HEK293 (cell line): ENCODE results near the gene RBBP8NL.
A peak's percentile ranks its signal among the peaks of the same experiment; 100 is the strongest.

Experiments used
- GLI2 ChIP-seq: fragments of 450-650 bp; formaldehyde crosslinking; IDR thresholded peaks from 2 replicates; pipeline ENCODE4; 2017; ENCODE audit warnings: missing biosample characterization, missing genetic modification characterization, low read depth, borderline replicate concordance
- KLF8 ChIP-seq: fragments of 450-650 bp; formaldehyde crosslinking; IDR thresholded peaks from 2 replicates; pipeline ENCODE4 v1.5.1; 2016; ENCODE audit warnings: missing biosample characterization, missing genetic modification characterization
- TCF7L2 ChIP-seq: IDR thresholded peaks from 2 replicates; pipeline ENCODE4 v1.6.1; 2011; ENCODE audit warnings: low read depth, mild to moderate bottlenecking, inconsistent platforms, low read length, moderate library complexity, borderline replicate concordance
- ZBTB20 ChIP-seq: fragments of 450-650 bp; formaldehyde crosslinking; IDR thresholded peaks from 2 replicates; pipeline ENCODE4 v1.5.1; 2016; ENCODE audit warnings: missing biosample characterization, missing genetic modification characterization
- ZNF114 ChIP-seq: fragments of 450-650 bp; formaldehyde crosslinking; IDR thresholded peaks from 2 replicates; pipeline ENCODE4 v1.5.0; 2017; ENCODE audit warnings: missing biosample characterization, missing genetic modification characterization
- ZNF19 ChIP-seq: fragments of 450-650 bp; formaldehyde crosslinking; IDR thresholded peaks from 2 replicates; pipeline ENCODE4; 2016; ENCODE audit warnings: missing biosample characterization, missing genetic modification characterization, low read depth
- ZNF223 ChIP-seq: fragments of 450-650 bp; formaldehyde crosslinking; IDR thresholded peaks from 2 replicates; pipeline ENCODE4 v1.5.1; 2016; ENCODE audit warnings: missing biosample characterization, missing genetic modification characterization
- ZNF354C ChIP-seq: fragments of 450-650 bp; formaldehyde crosslinking; IDR thresholded peaks from 2 replicates; pipeline ENCODE4 v1.5.1; 2016; ENCODE audit warnings: missing biosample characterization, missing genetic modification characterization, low read depth, borderline replicate concordance
- ZNF391 ChIP-seq: fragments of 450-650 bp; formaldehyde crosslinking; IDR thresholded peaks from 2 replicates; pipeline ENCODE4 v1.5.1; 2016; ENCODE audit warnings: low read depth, missing biosample characterization, missing genetic modification characterization, borderline replicate concordance
- ZNF473 ChIP-seq: fragments of 450-650 bp; formaldehyde crosslinking; IDR thresholded peaks from 2 replicates; pipeline ENCODE4 v1.5.1; 2017; ENCODE audit warnings: missing biosample characterization, missing genetic modification characterization
- ZNF560 ChIP-seq: fragments of 450-650 bp; formaldehyde crosslinking; IDR thresholded peaks from 2 replicates; pipeline ENCODE4 v1.5.1; 2017; ENCODE audit warnings: missing biosample characterization, missing genetic modification characterization, borderline replicate concordance
- ZNF600 ChIP-seq: fragments of 450-650 bp; formaldehyde crosslinking; IDR thresholded peaks from 2 replicates; pipeline ENCODE4 v1.5.1; 2016; ENCODE audit warnings: missing biosample characterization, missing genetic modification characterization
- ZNF610 ChIP-seq: fragments of 450-650 bp; formaldehyde crosslinking; IDR thresholded peaks from 2 replicates; pipeline ENCODE4 v1.5.1; 2016; ENCODE audit warnings: missing biosample characterization, missing genetic modification characterization, borderline replicate concordance
- ZNF624 ChIP-seq: fragments of 450-650 bp; formaldehyde crosslinking; IDR thresholded peaks from 2 replicates; pipeline ENCODE4 v1.5.1; 2017; ENCODE audit warnings: missing biosample characterization, missing genetic modification characterization
- ZNF747 ChIP-seq: fragments of 450-650 bp; formaldehyde crosslinking; IDR thresholded peaks from 2 replicates; pipeline ENCODE4 v1.5.1; 2016; ENCODE audit warnings: missing biosample characterization, missing genetic modification characterization
- ZNF76 ChIP-seq: fragments of 450-650 bp; formaldehyde crosslinking; IDR thresholded peaks from 2 replicates; pipeline ENCODE4; 2016; ENCODE audit warnings: low read depth, missing biosample characterization, missing genetic modification characterization, borderline replicate concordance
- ZNF777 ChIP-seq: fragments of 450-650 bp; formaldehyde crosslinking; IDR thresholded peaks from 2 replicates; pipeline ENCODE4 v1.5.1; 2017; ENCODE audit warnings: missing biosample characterization, missing genetic modification characterization, borderline replicate concordance
- ZNF791 ChIP-seq: fragments of 450-650 bp; formaldehyde crosslinking; IDR thresholded peaks from 2 replicates; pipeline ENCODE4 v1.5.1; 2016; ENCODE audit warnings: missing biosample characterization, missing genetic modification characterization
- TF ChIP-seq, protein P1 (sequence below): fragments of 450-650 bp; formaldehyde crosslinking; IDR thresholded peaks from 2 replicates; pipeline ENCODE4 v1.5.1; 2017; ENCODE audit warnings: missing biosample characterization, missing genetic modification characterization
- TF ChIP-seq, protein P2 (sequence below): fragments of 450-650 bp; formaldehyde crosslinking; IDR thresholded peaks from 2 replicates; pipeline ENCODE4 v1.5.1; 2016; ENCODE audit warnings: missing biosample characterization, missing genetic modification characterization, low read depth
- TF ChIP-seq, protein P3 (sequence below): fragments of 450-650 bp; formaldehyde crosslinking; conservative IDR thresholded peaks from 2 replicates; pipeline ENCODE4 v1.5.1; 2016; ENCODE audit warnings: low read depth, missing biosample characterization, missing genetic modification characterization
- TF ChIP-seq, protein P4 (sequence below): fragments of 450-650 bp; formaldehyde crosslinking; IDR thresholded peaks from 2 replicates; pipeline ENCODE4 v1.5.1; 2016; ENCODE audit warnings: missing biosample characterization, missing genetic modification characterization, borderline replicate concordance
- TF ChIP-seq, protein P5 (sequence below): fragments of 450-650 bp; formaldehyde crosslinking; IDR thresholded peaks from 2 replicates; pipeline ENCODE4 v1.5.1; 2017; ENCODE audit warnings: missing biosample characterization, missing genetic modification characterization
- TF ChIP-seq, protein P6 (sequence below): fragments of 450-650 bp; formaldehyde crosslinking; IDR thresholded peaks from 2 replicates; pipeline ENCODE4 v1.5.1; 2016; ENCODE audit warnings: missing biosample characterization, missing genetic modification characterization

The RBBP8NL gene

DNA sequence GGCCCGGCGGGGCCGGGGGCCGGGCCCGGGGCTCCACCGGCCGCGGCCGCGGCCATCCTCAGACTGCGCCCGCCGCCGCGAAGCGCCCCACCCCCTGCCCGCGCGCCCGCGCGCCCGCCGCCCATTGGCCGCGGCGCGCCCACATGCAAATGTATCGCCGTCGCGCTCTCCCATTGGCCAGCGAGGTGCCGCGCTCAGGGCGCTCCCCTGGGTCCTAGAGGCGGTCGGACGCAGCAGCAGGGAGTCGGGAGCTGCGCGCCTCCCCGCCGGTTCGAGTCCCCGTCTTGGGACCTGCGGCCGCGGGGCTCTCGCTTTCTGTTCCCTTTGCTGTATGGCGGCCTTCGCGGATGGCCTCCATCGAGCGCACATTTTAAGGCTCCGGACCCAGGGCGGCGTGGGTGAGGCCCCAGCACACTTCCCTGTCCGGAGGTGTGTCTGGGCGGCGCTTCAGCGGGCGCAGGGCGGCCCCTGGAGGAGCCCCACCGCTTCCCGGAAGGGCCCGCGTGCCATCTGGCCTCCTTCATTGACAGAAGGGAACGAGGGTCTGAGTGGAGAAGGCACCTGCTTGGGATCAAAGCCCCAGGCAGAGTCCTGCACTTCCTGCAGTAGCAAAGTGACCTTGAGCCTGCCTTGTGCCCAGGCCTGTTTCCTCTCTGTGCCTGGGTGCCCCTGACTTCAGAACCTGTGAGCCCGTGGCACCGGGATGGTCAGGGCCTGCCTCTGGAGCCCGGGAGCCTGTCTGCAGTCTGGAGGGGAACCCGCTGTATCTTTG lies 19.9 kb downstream of the RBBP8NL start, which contains the start of gene CABLES2 (continued):
- TF ChIP-seq ZNF610, result peak; percentile 86; the same call in 1 of the 2 replicates
- no peak for TF ChIP-seq ZNF473 (tag by site-specific recombination)
- TF ChIP-seq, protein P1, sequence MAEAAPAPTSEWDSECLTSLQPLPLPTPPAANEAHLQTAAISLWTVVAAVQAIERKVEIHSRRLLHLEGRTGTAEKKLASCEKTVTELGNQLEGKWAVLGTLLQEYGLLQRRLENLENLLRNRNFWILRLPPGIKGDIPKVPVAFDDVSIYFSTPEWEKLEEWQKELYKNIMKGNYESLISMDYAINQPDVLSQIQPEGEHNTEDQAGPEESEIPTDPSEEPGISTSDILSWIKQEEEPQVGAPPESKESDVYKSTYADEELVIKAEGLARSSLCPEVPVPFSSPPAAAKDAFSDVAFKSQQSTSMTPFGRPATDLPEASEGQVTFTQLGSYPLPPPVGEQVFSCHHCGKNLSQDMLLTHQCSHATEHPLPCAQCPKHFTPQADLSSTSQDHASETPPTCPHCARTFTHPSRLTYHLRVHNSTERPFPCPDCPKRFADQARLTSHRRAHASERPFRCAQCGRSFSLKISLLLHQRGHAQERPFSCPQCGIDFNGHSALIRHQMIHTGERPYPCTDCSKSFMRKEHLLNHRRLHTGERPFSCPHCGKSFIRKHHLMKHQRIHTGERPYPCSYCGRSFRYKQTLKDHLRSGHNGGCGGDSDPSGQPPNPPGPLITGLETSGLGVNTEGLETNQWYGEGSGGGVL (tag by site-specific recombination), result peak; percentile 45
- TF ChIP-seq ZBTB20, result peak; percentile 51; the same call in 1 of the 2 replicates
- no peak for TF ChIP-seq ZNF791
- TF ChIP-seq, protein P2, sequence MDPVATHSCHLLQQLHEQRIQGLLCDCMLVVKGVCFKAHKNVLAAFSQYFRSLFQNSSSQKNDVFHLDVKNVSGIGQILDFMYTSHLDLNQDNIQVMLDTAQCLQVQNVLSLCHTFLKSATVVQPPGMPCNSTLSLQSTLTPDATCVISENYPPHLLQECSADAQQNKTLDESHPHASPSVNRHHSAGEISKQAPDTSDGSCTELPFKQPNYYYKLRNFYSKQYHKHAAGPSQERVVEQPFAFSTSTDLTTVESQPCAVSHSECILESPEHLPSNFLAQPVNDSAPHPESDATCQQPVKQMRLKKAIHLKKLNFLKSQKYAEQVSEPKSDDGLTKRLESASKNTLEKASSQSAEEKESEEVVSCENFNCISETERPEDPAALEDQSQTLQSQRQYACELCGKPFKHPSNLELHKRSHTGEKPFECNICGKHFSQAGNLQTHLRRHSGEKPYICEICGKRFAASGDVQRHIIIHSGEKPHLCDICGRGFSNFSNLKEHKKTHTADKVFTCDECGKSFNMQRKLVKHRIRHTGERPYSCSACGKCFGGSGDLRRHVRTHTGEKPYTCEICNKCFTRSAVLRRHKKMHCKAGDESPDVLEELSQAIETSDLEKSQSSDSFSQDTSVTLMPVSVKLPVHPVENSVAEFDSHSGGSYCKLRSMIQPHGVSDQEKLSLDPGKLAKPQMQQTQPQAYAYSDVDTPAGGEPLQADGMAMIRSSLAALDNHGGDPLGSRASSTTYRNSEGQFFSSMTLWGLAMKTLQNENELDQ, result no peak
- no peak for TF ChIP-seq ZNF747 (tag by site-specific recombination)
- TF ChIP-seq ZNF354C (tag by site-specific recombination), result no peak
- TF ChIP-seq KLF8 (tag by site-specific recombination), result peak; percentile 90
- TF ChIP-seq ZNF76 (tag by site-specific recombination), result peak; percentile 80
- TF ChIP-seq, protein P3, sequence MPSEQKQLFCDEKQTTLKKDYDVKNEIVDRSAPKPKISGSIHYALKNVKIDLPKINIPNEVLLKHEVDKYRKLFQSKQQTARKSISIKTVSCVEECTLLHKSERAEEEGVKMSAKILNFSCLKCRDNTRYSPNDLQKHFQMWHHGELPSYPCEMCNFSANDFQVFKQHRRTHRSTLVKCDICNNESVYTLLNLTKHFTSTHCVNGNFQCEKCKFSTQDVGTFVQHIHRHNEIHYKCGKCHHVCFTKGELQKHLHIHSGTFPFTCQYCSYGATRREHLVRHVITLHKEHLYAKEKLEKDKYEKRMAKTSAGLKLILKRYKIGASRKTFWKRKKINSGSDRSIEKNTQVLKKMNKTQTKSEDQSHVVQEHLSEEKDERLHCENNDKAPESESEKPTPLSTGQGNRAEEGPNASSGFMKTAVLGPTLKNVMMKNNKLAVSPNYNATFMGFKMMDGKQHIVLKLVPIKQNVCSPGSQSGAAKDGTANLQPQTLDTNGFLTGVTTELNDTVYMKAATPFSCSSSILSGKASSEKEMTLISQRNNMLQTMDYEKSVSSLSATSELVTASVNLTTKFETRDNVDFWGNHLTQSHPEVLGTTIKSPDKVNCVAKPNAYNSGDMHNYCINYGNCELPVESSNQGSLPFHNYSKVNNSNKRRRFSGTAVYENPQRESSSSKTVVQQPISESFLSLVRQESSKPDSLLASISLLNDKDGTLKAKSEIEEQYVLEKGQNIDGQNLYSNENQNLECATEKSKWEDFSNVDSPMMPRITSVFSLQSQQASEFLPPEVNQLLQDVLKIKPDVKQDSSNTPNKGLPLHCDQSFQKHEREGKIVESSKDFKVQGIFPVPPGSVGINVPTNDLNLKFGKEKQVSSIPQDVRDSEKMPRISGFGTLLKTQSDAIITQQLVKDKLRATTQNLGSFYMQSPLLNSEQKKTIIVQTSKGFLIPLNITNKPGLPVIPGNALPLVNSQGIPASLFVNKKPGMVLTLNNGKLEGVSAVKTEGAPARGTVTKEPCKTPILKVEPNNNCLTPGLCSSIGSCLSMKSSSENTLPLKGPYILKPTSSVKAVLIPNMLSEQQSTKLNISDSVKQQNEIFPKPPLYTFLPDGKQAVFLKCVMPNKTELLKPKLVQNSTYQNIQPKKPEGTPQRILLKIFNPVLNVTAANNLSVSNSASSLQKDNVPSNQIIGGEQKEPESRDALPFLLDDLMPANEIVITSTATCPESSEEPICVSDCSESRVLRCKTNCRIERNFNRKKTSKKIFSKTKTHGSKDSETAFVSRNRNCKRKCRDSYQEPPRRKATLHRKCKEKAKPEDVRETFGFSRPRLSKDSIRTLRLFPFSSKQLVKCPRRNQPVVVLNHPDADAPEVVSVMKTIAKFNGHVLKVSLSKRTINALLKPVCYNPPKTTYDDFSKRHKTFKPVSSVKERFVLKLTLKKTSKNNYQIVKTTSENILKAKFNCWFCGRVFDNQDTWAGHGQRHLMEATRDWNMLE (tag by site-specific recombination), result no peak
- TF ChIP-seq GLI2 (tag by site-specific recombination), result no peak
- no peak for TF ChIP-seq ZNF560 (tag by site-specific recombination)
- peak; percentile 86 for TF ChIP-seq ZNF600 (tag by site-specific recombination)
- no peak for TF ChIP-seq ZNF777 (tag by site-specific recombination)
- no peak for TF ChIP-seq ZNF114 (tag by site-specific recombination)
- no peak for TF ChIP-seq ZNF223 (tag by site-specific recombination)
- no peak for TF ChIP-seq ZNF624 (tag by site-specific recombination)
- no peak for TF ChIP-seq TCF7L2
- TF ChIP-seq, protein P4, sequence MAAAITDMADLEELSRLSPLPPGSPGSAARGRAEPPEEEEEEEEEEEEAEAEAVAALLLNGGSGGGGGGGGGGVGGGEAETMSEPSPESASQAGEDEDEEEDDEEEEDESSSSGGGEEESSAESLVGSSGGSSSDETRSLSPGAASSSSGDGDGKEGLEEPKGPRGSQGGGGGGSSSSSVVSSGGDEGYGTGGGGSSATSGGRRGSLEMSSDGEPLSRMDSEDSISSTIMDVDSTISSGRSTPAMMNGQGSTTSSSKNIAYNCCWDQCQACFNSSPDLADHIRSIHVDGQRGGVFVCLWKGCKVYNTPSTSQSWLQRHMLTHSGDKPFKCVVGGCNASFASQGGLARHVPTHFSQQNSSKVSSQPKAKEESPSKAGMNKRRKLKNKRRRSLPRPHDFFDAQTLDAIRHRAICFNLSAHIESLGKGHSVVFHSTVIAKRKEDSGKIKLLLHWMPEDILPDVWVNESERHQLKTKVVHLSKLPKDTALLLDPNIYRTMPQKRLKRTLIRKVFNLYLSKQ (tag by site-specific recombination), result no peak
- TF ChIP-seq ZNF391 (tag by site-specific recombination), result peak; percentile 94
- TF ChIP-seq, protein P5, sequence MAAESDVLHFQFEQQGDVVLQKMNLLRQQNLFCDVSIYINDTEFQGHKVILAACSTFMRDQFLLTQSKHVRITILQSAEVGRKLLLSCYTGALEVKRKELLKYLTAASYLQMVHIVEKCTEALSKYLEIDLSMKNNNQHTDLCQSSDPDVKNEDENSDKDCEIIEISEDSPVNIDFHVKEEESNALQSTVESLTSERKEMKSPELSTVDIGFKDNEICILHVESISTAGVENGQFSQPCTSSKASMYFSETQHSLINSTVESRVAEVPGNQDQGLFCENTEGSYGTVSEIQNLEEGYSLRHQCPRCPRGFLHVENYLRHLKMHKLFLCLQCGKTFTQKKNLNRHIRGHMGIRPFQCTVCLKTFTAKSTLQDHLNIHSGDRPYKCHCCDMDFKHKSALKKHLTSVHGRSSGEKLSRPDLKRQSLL (tag by site-specific recombination), result no peak
- TF ChIP-seq ZNF19 (tag by site-specific recombination), result no peak
- TF ChIP-seq, protein P6, sequence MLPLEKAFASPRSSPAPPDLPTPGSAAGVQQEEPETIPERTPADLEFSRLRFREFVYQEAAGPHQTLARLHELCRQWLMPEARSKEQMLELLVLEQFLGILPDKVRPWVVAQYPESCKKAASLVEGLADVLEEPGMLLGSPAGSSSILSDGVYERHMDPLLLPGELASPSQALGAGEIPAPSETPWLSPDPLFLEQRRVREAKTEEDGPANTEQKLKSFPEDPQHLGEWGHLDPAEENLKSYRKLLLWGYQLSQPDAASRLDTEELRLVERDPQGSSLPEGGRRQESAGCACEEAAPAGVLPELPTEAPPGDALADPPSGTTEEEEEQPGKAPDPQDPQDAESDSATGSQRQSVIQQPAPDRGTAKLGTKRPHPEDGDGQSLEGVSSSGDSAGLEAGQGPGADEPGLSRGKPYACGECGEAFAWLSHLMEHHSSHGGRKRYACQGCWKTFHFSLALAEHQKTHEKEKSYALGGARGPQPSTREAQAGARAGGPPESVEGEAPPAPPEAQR, result 0 out of 2 replicates have a peak, but pooled peaks have one; percentile 63
